Measurements from ENCODE around the gene CEP128.

DNA sequence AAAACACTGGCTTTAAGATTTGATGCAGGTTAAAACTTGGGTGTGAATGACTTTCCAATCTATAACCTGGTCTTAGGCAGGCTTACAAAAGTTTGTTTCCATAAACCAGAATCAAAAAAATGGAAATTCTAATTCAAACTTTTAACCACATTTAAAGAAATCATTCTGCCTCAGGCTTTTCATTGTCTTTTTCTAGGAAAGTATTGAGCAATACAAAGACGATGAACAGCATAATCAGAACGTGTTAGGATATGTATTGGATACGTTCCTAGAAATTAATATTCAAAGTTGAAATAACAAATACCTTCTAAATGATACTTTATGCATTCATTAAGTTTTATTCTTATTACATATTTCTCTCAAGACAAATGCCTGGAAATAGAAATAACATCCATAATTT is 172.9 kb downstream of the CEP128 start:
- no peak for TF ChIP-seq EP300 (IDR thresholded peaks at IDR 0.05)
- TF ChIP-seq, protein P1, sequence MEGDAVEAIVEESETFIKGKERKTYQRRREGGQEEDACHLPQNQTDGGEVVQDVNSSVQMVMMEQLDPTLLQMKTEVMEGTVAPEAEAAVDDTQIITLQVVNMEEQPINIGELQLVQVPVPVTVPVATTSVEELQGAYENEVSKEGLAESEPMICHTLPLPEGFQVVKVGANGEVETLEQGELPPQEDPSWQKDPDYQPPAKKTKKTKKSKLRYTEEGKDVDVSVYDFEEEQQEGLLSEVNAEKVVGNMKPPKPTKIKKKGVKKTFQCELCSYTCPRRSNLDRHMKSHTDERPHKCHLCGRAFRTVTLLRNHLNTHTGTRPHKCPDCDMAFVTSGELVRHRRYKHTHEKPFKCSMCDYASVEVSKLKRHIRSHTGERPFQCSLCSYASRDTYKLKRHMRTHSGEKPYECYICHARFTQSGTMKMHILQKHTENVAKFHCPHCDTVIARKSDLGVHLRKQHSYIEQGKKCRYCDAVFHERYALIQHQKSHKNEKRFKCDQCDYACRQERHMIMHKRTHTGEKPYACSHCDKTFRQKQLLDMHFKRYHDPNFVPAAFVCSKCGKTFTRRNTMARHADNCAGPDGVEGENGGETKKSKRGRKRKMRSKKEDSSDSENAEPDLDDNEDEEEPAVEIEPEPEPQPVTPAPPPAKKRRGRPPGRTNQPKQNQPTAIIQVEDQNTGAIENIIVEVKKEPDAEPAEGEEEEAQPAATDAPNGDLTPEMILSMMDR (IDR thresholded peaks at IDR 0.05): no peak
- no peak for TF ChIP-seq POLR2AphosphoS5 (IDR thresholded peaks at IDR 0.05)
- TF ChIP-seq POLR2A (IDR thresholded peaks at IDR 0.05): no peak

All from suprapubic skin (tissue), 4 donors.